Endothelial cell (in vitro differentiated cells): ENCODE results near the gene IL1B. TPM values are rescaled to one million over a fixed set of nuclear protein-coding genes. Genes with fewer than 3 reads are reported as not detected.

Experiments used
- DNase-seq: peaks from one replicate; pipeline ENCODE4 v3.0.0; 2021; ENCODE audit warnings: low spot score
- H3K27ac Mint-ChIP-seq: one replicate; pipeline ENCODE4 v1.8.0; 2021; ENCODE audit warnings: mixed read lengths, inconsistent platforms; ENCODE audit not compliant: unreplicated experiment
- H3K27me3 Mint-ChIP-seq: one replicate; pipeline ENCODE4 v1.8.0; 2021; ENCODE audit warnings: mild to moderate bottlenecking, moderate library complexity, mixed read lengths, inconsistent platforms; ENCODE audit not compliant: unreplicated experiment
- H3K36me3 Mint-ChIP-seq: one replicate; pipeline ENCODE4 v1.8.0; 2021; ENCODE audit warnings: mild to moderate bottlenecking, low read depth, mixed read lengths, inconsistent platforms; ENCODE audit not compliant: unreplicated experiment
- H3K4me1 Mint-ChIP-seq: one replicate; pipeline ENCODE4 v1.8.0; 2021; ENCODE audit warnings: mild to moderate bottlenecking, mixed read lengths, inconsistent platforms; ENCODE audit not compliant: unreplicated experiment
- H3K4me3 Mint-ChIP-seq: one replicate; pipeline ENCODE4 v1.8.0; 2021; ENCODE audit warnings: mild to moderate bottlenecking, mixed read lengths, inconsistent platforms; ENCODE audit not compliant: unreplicated experiment
- H3K9me3 Mint-ChIP-seq: one replicate; pipeline ENCODE4 v1.8.0; 2021; ENCODE audit warnings: mixed read lengths, inconsistent platforms; ENCODE audit not compliant: unreplicated experiment
- CTCF ChIP-seq: fragments of 200-600 bp; sonication (generic); IDR thresholded peaks from one replicate; pipeline ENCODE4 v1.5.0; 2021; ENCODE audit warnings: antibody characterized with exemption; ENCODE audit not compliant: unreplicated experiment
- total RNA-seq: library from RNA; stranded (reverse); fragmentation: NEBNext Ultra II Directional; extraction: Animal tissue kit (Norgen Biotek cat#: 25700); gene quantifications from one replicate; pipeline ENCODE4 v1.2.1, GENCODE V29; 2021; ENCODE audit not compliant: unreplicated experiment

Gene IL1B
- total RNA-seq, 1 donor from 2014 or later, result not detected

- H3K4me1 Mint-ChIP-seq, result peaks cover 11% of the 10 kb centered on the region
- peaks cover 6% of the 10 kb centered on the region for H3K27me3 Mint-ChIP-seq
- DNase-seq, result no peak
- H3K36me3 Mint-ChIP-seq, result peaks cover 5% of the 10 kb centered on the region
- H3K4me3 Mint-ChIP-seq, result no peak overlapping the region
- no peaks in the 10 kb centered on the region for H3K9me3 Mint-ChIP-seq
- no peak overlapping the region for H3K27ac Mint-ChIP-seq
- no peak for TF ChIP-seq CTCF
These were observed 40.4 kb upstream of the IL1B start for GRCh38 chr2:112876971-112877361.

GRCh38 chr2:112876257-112876970 lies 39.8 kb upstream of the IL1B start:
- Mint-ChIP-seq H3K9me3 (no peaks in the 10 kb centered on the region), H3K27me3 (peaks cover 6% of the 10 kb centered on the region), H3K27ac (no peak overlapping the region), H3K4me3 (no peak overlapping the region), H3K36me3 (peaks cover 5% of the 10 kb centered on the region), H3K4me1 (peaks cover 11% of the 10 kb centered on the region)
- no peak for DNase-seq
- no peak for TF ChIP-seq CTCF

GRCh38 chr2:112870841-112871835 lies 34.6 kb upstream of the IL1B start:
- Mint-ChIP-seq H3K27me3 (no peaks in the 10 kb centered on the region), H3K4me3 (no peak overlapping the region), H3K4me1 (no peaks in the 10 kb centered on the region), H3K9me3 (no peaks in the 10 kb centered on the region), H3K36me3 (peaks cover 3% of the 10 kb centered on the region), H3K27ac (no peak overlapping the region)
- DNase-seq, result no peak
- TF ChIP-seq CTCF, result no peak

- no peak for TF ChIP-seq CTCF
- Mint-ChIP-seq H3K9me3 (peaks cover 5% of the 10 kb centered on the region), H3K36me3 (peaks cover 9% of the 10 kb centered on the region), H3K4me3 (no peak overlapping the region), H3K27ac (no peak overlapping the region), H3K4me1 (no peaks in the 10 kb centered on the region), H3K27me3 (no peaks in the 10 kb centered on the region)
- no peak for DNase-seq
These were observed 32.8 kb upstream of the IL1B start for GRCh38 chr2:112869258-112869842.
